Duodenal mucosa (tissue), 2 donors: ENCODE results near the gene LRRC61.
A peak's percentile ranks its signal among the peaks of the same experiment; 100 is the strongest.

Experiments used
- H3K27ac ChIP-seq: one replicate; pipeline ENCODE4 v1.7.0; 2013; ENCODE audit warnings: low read depth, low read length
- H3K27me3 ChIP-seq, 2 donors: one replicate each; pipeline ENCODE4 v1.7.0; 2013; ENCODE audit warnings: low read length in 2 of 2, control low read depth in 1 of 2; ENCODE audit not compliant: insufficient read depth in 2 of 2, control insufficient read depth in 1 of 2
- H3K36me3 ChIP-seq, 2 donors: one replicate each; pipeline ENCODE4 v1.7.0; 2013; ENCODE audit warnings: low read length in 2 of 2, control low read depth in 1 of 2; ENCODE audit not compliant: insufficient read depth in 2 of 2, control insufficient read depth in 1 of 2
- H3K4me1 ChIP-seq, 2 donors: one replicate each; pipeline ENCODE4 v1.7.0; 2013; ENCODE audit warnings: low read length in 2 of 2, control low read depth in 1 of 2; ENCODE audit not compliant: insufficient read depth in 2 of 2, control insufficient read depth in 1 of 2
- H3K4me3 ChIP-seq, 2 donors: one replicate each; pipeline ENCODE4 v1.7.0; 2013; ENCODE audit warnings: low read length in 2 of 2, low read depth in 1 of 2
- H3K9ac ChIP-seq, 2 donors: one replicate each; pipeline ENCODE4 v1.7.0; 2013; ENCODE audit warnings: low read length in 2 of 2, low read depth in 1 of 2
- H3K9me3 ChIP-seq, 2 donors: one replicate each; pipeline ENCODE4 v1.7.0; 2013; ENCODE audit warnings: low read length in 2 of 2, control low read depth in 1 of 2; ENCODE audit not compliant: control insufficient read depth in 1 of 2

LRRC61 gene

DNA sequence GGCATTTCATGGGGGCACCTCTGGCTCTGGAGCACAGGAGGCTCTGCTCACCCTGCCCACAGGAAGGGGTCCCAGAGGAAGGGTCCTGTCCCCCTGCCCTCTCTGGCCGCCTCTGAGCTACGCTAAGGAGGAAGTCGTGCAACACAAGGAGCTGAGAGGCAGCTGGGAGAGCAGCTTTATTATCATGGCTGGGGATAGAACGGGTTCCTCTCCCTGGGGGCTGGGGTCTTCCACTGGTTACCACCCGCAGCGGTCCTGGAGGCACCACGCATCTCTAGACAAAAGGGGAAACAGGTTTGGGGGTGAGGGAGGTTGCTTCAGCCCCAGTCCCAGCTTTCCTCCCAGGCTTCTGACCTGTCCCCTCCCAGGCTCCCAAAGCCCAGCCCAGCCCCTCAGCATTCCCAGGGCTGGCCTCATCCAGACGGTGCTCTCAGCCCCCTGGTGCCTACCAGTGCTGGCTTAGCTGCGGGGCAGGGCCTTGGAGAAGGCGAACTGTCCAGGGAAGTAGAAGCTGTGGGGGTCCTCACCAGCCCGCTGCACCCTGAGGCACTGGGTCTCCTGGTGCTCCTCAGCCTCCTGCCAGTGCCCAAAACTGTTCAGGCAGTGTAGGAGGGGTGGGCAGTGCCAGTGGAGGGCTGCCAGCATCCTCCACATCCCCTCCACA lies 15.1 kb downstream of the LRRC61 start:
- no peak overlapping the region for H3K9ac ChIP-seq
- H3K27ac ChIP-seq: no peak overlapping the region
- peaks cover 0 to 5% of the 10 kb centered on the region in 2 donors for H3K36me3 ChIP-seq
- H3K27me3 ChIP-seq: peaks cover 5% of the 10 kb centered on the region in 2 donors
- no peak overlapping the region for H3K4me3 ChIP-seq
- H3K9me3 ChIP-seq: no peaks in the 10 kb centered on the region
- peaks cover 18 to 22% of the 10 kb centered on the region in 2 donors for H3K4me1 ChIP-seq

GRCh38 chr7:150339409-150339809 lies 16.3 kb downstream of the LRRC61 start:
- H3K9me3 ChIP-seq: no peaks in the 10 kb centered on the region
- H3K4me3 ChIP-seq: peak overlapping the region; percentile 50 to 67
- no peak overlapping the region for H3K27ac ChIP-seq
- H3K27me3 ChIP-seq: peaks cover 5% of the 10 kb centered on the region in 2 donors
- peaks cover 18 to 22% of the 10 kb centered on the region in 2 donors for H3K4me1 ChIP-seq
- peaks cover 0 to 5% of the 10 kb centered on the region in 2 donors for H3K36me3 ChIP-seq
- H3K9ac ChIP-seq: no peak overlapping the region

DNA sequence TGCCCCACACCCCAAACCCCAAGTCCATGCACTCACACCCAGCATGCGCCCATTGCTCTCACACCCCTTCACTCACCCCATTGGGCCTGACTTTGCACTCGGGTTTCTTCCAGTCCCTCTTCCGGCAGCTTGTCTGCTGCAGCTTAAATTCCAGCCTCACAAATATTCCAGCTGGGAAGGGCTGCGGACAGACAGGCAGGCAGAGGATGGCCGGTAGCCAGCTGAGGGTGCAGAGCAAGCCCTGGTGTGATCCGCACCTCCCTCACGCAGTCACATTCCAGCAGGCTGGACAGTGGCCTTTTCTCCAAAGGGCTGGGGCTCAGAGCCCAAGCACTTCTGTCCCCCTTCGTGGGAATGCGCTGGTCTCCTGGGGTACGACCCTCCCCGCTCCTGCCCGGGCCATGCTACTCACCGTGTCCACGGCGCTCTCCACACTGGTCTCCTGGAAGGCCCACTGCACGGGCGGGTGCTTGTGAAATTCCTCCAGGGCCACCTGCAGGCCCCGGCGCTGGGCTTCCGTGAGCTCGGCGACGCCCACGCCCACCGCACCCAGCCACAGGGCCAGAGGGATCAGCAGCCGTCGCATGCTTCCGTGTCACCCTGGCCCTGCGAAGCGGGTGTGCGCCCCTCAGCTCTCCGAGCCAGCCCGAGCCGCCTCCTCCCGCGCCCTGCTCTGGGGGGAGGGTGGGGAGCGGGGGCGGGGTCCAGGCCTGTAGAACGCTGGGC lies 17.0 kb downstream of the LRRC61 start:
- H3K4me3 ChIP-seq: peak overlapping the region; percentile 50 to 67
- peaks cover 5% of the 10 kb centered on the region in 2 donors for H3K27me3 ChIP-seq
- H3K4me1 ChIP-seq: peaks cover 15 to 22% of the 10 kb centered on the region in 2 donors
- H3K9me3 ChIP-seq: no peaks in the 10 kb centered on the region
- H3K9ac ChIP-seq: peak overlapping the region in 1 of 2 donors; percentile 12
- H3K36me3 ChIP-seq: peaks cover 0 to 5% of the 10 kb centered on the region in 2 donors
- peak overlapping the region; percentile 17 for H3K27ac ChIP-seq

GRCh38 chr7:150340875-150341262 lies 17.7 kb downstream of the LRRC61 start:
- Histone ChIP-seq H3K4me1 (peaks cover 13 to 19% of the 10 kb centered on the region in 2 donors), H3K4me3 (peak overlapping the region; percentile 50 to 67)

DNA sequence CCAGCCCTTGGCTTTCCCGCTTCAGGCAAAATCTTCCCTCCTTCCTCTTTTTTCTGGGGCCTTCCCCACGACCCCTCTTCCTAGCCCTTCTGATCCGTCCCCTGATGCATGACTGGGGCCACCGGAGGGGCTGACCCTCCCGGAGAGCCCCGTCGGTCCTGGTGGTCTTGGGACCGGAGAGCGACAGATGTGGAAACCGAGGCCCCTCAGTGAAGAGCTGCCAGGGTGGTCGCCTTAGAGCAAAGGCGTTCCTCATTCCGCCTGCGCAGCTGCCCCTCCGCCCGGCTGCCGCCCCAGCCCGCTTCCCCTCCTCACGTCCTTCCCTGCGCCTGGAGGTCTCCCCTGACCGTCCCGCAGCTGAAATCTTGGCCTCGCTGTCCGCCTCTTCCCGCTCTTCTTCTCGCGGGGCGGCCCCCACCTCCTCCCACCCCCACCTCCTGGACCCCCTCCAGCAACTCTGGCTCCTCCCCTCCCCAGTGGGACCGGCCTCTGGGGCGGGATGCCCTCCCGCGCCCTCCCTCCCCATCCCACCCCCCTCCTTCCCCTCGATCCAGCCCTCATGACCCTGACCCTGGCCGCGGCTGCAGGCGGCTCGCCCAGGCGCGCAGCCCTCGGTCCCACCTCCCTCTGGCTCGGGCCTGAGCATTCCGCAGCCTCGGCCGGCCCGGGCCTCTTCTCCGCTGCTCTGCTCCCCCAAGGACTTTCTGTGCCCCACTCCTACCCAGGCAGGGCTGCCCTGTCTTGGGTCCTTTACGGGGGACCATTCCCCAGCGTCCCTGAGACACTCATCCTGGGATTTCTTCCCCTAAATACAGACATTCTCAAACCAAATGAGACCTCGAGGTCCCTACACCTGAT lies 18.3 kb downstream of the LRRC61 start, which contains the start of gene RARRES2:
Gene RARRES2 (minus strand): TSS at position 367 of the 858 bp plus-strand sequence. CDS start 1,020 bp downstream, outside the sequence.
- Histone ChIP-seq H3K9ac (peak within 1 kb of the TSS; percentile 12 to 38), H3K4me1 (peaks cover 13% of the 10 kb centered on the region in 2 donors), H3K27ac (peak within 1 kb of the TSS; percentile 20), H3K4me3 (peak within 1 kb of the TSS; percentile 50 to 67), H3K27me3 (peaks cover 5% of the 10 kb centered on the region in 2 donors), H3K9me3 (no peaks in the 10 kb centered on the region), H3K36me3 (peaks cover 0 to 5% of the 10 kb centered on the region in 2 donors)

More at GRCh38 chr7:150340875-150341262, 17.7 kb downstream of the LRRC61 start:
- H3K36me3 ChIP-seq: peaks cover 0 to 5% of the 10 kb centered on the region in 2 donors
- peaks cover 5% of the 10 kb centered on the region in 2 donors for H3K27me3 ChIP-seq
- peak overlapping the region; percentile 20 for H3K27ac ChIP-seq
- H3K9me3 ChIP-seq: no peaks in the 10 kb centered on the region
- H3K9ac ChIP-seq: peak overlapping the region; percentile 12 to 38

DNA sequence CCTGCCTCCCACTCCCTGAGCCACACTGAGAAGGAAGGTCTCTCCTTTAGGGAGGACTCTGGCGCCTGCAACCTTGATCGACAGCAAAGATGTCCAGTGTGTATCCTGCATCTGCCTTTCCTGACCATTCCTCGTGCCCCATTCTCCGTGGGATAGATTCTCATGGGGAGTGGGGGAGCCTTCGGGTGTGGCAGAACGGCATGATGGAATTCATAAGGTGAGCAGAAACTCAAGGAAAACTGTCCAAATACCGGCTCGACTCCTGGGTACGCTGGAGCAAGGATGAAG lies 18.9 kb downstream of the LRRC61 start:
- H3K9ac ChIP-seq: no peak overlapping the region
- H3K4me1 ChIP-seq: peaks cover 12 to 13% of the 10 kb centered on the region in 2 donors
- no peak overlapping the region for H3K27ac ChIP-seq
- H3K36me3 ChIP-seq: peaks cover 0 to 5% of the 10 kb centered on the region in 2 donors
- no peaks in the 10 kb centered on the region for H3K9me3 ChIP-seq
- H3K4me3 ChIP-seq: no peak overlapping the region
- peaks cover 5% of the 10 kb centered on the region in 2 donors for H3K27me3 ChIP-seq

- H3K4me1 ChIP-seq: peaks cover 12 to 13% of the 10 kb centered on the region in 2 donors
- no peak overlapping the region for H3K27ac ChIP-seq
- no peak overlapping the region for H3K4me3 ChIP-seq
- H3K27me3 ChIP-seq: peaks cover 5% of the 10 kb centered on the region in 2 donors
- no peak overlapping the region for H3K9ac ChIP-seq
- H3K36me3 ChIP-seq: no peaks in the 10 kb centered on the region
- H3K9me3 ChIP-seq: no peaks in the 10 kb centered on the region
Measured at GRCh38 chr7:150343225-150343624, 20.1 kb downstream of the LRRC61 start.

DNA sequence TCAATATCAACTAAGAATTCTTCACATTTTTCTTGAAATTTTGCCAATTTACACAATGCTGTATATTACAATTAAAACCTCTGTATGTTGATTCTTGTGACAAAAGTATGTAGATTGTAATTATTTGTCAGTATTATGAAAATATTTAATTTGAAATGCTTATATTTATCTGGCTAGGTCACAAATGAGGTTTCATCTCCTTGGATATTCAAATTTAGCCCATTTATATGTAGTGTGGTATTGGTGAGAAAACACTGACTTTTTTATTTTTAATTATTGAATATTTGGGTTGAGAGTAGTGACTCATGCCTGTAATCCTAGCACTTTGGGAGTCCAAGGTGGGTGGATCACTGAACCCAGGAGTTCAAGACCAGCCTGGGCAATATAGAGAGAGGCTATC lies 21.1 kb downstream of the LRRC61 start:
- no peak overlapping the region for H3K27ac ChIP-seq
- H3K9ac ChIP-seq: no peak overlapping the region
- peaks cover 11 to 12% of the 10 kb centered on the region in 2 donors for H3K4me1 ChIP-seq
- no peaks in the 10 kb centered on the region for H3K36me3 ChIP-seq
- H3K4me3 ChIP-seq: no peak overlapping the region
- no peaks in the 10 kb centered on the region for H3K9me3 ChIP-seq
- H3K27me3 ChIP-seq: peaks cover 5% of the 10 kb centered on the region in 2 donors

- Histone ChIP-seq H3K4me3 (no peak overlapping the region), H3K27me3 (peaks cover 2 to 5% of the 10 kb centered on the region in 2 donors), H3K9me3 (no peaks in the 10 kb centered on the region), H3K9ac (no peak overlapping the region), H3K27ac (no peak overlapping the region), H3K4me1 (peaks cover 4 to 5% of the 10 kb centered on the region in 2 donors), H3K36me3 (no peaks in the 10 kb centered on the region)
Measured at GRCh38 chr7:150345012-150345411, 21.9 kb downstream of the LRRC61 start.
